ENCODE data around the gene IP6K2. TPM values are rescaled to one million over a fixed set of nuclear protein-coding genes. Genes with fewer than 3 reads are reported as not detected.
"Not testable (repeated sequence)": the region's sequence is repeated elsewhere in the genome, so short reads cannot be mapped to it uniquely, and the experiment has no call there.

The IP6K2 gene
- total RNA-seq, 4 donors from 2014 or later = 45.6 to 91.7 (median 78.0) TPM

DNA sequence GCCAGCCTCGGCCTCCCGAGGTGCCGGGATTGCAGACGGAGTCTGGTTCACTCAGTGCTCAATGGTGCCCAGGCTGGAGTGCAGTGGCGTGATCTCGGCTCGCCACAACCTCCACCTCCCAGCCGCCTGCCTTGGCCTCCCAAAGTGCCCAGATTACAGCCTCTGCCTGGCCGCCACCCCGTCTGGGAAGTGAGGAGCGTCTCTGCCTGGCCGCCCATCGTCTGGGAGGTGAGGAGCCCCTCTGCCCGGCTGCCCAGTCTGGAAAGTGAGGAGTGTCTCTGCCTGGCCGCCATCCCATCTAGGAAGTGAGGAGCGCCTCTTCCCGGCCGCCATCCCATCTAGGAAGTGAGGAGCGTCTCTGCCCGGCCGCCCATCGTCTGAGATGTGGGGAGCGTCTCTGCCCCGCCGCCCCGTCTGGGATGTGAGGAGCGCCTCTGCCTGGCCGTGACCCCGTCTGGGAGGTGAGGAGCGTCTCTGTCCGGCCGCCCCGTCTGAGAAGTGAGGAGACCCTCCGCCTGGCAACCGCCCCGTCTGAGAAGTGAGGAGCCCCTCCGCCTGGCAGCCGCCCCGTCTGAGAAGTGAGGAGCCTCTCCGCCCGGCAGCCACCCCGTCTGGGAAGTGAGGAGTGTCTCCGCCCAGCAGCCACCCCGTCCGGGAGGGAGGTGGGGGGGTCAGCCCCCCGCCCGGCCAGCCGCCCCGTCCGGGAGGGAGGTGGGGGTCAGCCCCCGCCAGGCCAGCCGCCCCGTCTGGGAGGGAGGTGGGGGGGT is 16.9 kb upstream of the IP6K2 start:
- intact Hi-C loops (cut with DNase I; ENCODE audit: low total_unique reads); H3K27ac ChIP-seq: not testable (repeated sequence)

DNA sequence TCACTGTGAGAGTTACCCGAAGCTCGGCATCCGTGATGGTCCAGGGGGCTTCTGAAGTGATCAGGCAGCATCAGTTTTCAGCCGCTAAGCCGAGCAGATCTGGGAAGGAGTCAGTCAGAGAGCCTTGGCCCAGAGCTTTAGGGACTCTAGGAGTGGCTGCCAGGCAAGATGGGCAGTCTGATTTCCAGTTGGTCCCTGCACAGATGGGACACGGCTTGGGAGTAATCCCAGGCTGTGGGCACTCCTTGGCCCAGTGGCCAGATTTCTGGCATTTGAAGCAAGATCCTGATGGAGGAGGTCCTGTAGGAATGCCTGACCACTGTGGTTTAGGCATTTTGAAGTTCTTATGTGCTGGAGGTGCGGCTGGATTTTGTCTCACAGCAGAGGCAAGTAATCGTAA is 10.5 kb upstream of the IP6K2 start:
- TF ChIP-seq POLR2A (IDR thresholded peaks at IDR 0.05) (no peak), CTCF (IDR thresholded peaks at IDR 0.05) (no peak)
- Histone ChIP-seq H3K4me1 (no peaks in the 10 kb centered on the region), H3K9me3 (no peaks in the 10 kb centered on the region), H3K4me3 (no peak overlapping the region), H3K36me3 (no peaks in the 10 kb centered on the region), H3K27me3 (no peaks in the 10 kb centered on the region), H3K27ac (no peak overlapping the region)
- no peak for DNase-seq
- intact Hi-C loops (cut with DNase I; ENCODE audit: low total_unique reads) = no loop called here

More for the DNA sequence above, 16.9 kb upstream of the IP6K2 start:
- not testable (repeated sequence) for H3K9me3 ChIP-seq, H3K4me1 ChIP-seq, H3K36me3 ChIP-seq, H3K4me3 ChIP-seq, DNase-seq, H3K27me3 ChIP-seq

DNA sequence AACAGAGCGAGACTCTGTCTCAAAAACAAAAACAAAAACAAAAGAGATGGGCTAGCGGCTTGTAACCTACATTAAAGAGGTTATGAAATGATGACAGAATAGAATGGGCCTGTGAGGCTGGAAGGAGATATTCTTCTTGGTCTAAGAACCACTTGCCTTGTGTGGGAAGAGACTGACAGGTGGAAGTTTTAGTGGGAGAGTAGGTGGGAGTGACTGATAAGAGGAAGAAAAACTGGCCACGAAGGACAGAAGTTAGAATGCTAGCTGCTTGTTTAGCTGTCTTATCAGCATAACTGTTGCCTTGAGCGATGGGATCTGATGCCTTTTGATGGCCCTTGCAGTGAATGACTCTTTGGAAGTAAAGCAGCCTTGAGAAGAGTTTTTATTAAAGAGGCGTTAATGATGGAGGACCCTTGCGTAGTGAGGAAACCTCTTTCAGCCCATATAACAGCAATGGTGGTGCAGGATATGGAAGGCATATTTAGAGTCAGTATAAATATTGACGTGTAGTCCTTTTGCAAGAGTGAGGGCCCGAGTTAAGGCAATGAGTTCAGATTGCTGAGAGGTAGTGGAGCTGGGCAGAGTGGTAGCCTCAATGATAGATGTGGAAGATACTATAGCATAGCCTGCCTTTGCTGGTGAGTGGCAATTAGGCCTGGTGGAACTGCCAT is 8.3 kb upstream of the IP6K2 start:
- H3K27ac ChIP-seq; H3K9me3 ChIP-seq; DNase-seq; H3K36me3 ChIP-seq; H3K4me3 ChIP-seq; intact Hi-C loops (cut with DNase I; ENCODE audit: low total_unique reads); H3K27me3 ChIP-seq; H3K4me1 ChIP-seq: not testable (repeated sequence)

DNA sequence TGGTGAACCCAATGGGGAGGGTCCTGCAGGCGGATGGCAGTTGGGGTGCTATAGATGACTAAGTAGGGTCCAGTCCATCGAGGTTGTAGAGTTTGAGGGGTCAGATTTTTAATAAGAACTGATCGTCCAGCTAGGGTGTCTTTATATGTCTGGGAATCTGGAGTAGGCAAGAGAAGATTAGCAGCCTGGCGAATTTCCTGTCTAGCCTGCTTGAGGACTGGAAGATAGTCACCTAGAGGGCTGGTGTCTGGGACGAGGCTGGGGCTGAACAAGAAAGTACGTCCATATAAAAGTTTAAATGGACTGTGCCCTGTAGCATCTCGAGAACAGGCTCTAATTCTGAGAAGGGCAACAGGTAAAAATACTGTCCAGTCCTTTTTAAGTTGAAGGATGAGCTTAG is 6.7 kb upstream of the IP6K2 start:
- H3K9me3 ChIP-seq = no peaks in the 10 kb centered on the region
- intact Hi-C loops (cut with DNase I; ENCODE audit: low total_unique reads) = no loop called here
- H3K4me3 ChIP-seq = no peak overlapping the region
- no peaks in the 10 kb centered on the region for H3K4me1 ChIP-seq
- no peaks in the 10 kb centered on the region for H3K27me3 ChIP-seq
- DNase-seq = no peak
- H3K27ac ChIP-seq = no peak overlapping the region
- no peaks in the 10 kb centered on the region for H3K36me3 ChIP-seq
- TF ChIP-seq CTCF (IDR thresholded peaks at IDR 0.05) (no peak), POLR2A (IDR thresholded peaks at IDR 0.05) (no peak)

- intact Hi-C loops (cut with DNase I; ENCODE audit: low total_unique reads); H3K9me3 ChIP-seq; H3K36me3 ChIP-seq; DNase-seq; H3K27me3 ChIP-seq; H3K4me3 ChIP-seq; H3K4me1 ChIP-seq; H3K27ac ChIP-seq: not testable (repeated sequence)
These were observed 6.3 kb upstream of the IP6K2 start for GRCh38 chr3:48723293-48723692.

GRCh38 chr3:48716508-48716981 is 476 bp downstream of the IP6K2 start:
- H3K4me3 ChIP-seq = peak overlapping the region; percentile 89 to 91

More at GRCh38 chr3:48716508-48716981, 476 bp downstream of the IP6K2 start:
- Histone ChIP-seq H3K27me3 (no peaks in the 10 kb centered on the region), H3K4me1 (no peaks in the 10 kb centered on the region), H3K9me3 (no peaks in the 10 kb centered on the region), H3K27ac (peak overlapping the region; percentile 83 to 87), H3K36me3 (no peaks in the 10 kb centered on the region)
- intact Hi-C loops (cut with DNase I; ENCODE audit: low total_unique reads) = no loop called here
- no peak for TF ChIP-seq POLR2A (IDR thresholded peaks at IDR 0.05)
- no peak for TF ChIP-seq CTCF (IDR thresholded peaks at IDR 0.05)
- no peak for DNase-seq
